Iris pigment epithelial cell (primary cell): ENCODE measurements around the gene NDRG2.
A peak's percentile ranks its signal among the peaks of the same experiment; 100 is the strongest.

Experiments used
- DNase-seq: peaks from one replicate; pipeline ENCODE4 v3.0.0-alpha.2; 2011; ENCODE audit warnings: low read depth

The NDRG2 gene

DNA sequence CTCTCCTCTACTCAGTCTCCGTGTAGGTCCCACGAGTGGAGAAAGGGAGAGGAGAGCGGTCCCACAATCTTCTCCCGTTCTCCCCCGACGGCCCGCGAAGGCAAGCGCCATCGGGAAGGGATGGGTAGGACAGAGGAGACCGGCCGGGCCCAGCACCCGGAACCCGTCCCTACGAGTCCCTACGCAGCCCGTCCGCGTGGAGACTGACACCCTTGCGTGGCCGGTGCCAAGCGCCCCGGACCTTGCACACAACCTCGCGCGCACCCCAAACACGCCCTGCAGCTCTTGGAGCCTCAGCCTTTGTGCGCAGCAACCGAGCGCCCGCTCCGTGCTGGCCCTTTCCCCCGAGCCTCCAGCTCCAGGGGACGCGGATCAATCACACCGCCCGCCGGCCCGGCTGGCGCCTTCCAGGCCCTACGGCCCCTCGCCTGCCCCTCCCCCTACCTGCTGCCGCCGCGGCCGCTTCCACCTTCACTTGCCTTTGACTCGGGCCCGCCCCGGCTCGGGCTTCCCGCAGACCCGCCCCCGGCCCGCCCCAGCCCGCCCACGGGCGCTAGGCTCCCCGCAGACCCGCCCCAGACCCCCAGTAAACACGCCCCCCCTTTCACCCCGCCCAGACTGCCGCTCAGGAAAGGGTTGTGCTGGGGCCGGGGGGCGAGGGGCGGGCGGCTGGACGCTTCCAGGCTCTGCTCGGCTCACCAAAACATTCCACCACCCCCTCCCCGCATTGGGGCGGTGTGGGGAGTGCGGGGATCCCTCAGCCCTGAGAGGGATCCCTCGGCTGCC is at the start of gene NDRG2:
TSS of gene NDRG2 (minus strand) at position 477 of the 786 bp plus-strand sequence. CDS start 1,746 bp downstream, outside the sequence.
- peak; percentile 12 for DNase-seq

GRCh38 chr14:21073921-21074320 is 49.1 kb upstream of the NDRG2 start:
- DNase-seq, result no peak

- no peak for DNase-seq
These were observed 48.0 kb upstream of the NDRG2 start for GRCh38 chr14:21072781-21073339.

DNA sequence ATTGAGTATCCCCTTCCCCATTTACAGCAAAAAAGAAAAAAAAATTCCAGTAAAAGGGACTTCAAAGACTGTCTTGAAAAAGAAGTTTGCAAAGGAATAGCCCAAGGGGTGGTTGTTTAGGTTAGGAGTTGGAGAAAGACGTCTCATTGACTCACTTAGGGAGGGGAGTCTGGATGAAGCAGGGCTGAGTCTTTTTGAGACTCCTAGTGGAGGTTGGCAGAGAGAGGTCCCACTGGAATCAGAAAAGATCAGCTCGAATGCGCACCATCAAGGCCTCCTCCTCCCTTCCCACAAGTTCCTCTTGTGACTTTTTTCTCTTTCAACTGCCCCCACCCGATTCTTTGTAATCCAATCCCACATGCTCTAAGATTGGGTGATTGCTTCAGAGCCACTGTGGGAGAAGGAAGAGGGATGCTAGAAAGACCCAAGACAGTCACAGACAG is 47.2 kb upstream of the NDRG2 start:
- peak; percentile 70 for DNase-seq

- DNase-seq, result peak; percentile 94
These were observed 46.6 kb upstream of the NDRG2 start for GRCh38 chr14:21071225-21072030.

- peak; percentile 43 for DNase-seq
These were observed 45.9 kb upstream of the NDRG2 start for GRCh38 chr14:21070610-21071224.

DNA sequence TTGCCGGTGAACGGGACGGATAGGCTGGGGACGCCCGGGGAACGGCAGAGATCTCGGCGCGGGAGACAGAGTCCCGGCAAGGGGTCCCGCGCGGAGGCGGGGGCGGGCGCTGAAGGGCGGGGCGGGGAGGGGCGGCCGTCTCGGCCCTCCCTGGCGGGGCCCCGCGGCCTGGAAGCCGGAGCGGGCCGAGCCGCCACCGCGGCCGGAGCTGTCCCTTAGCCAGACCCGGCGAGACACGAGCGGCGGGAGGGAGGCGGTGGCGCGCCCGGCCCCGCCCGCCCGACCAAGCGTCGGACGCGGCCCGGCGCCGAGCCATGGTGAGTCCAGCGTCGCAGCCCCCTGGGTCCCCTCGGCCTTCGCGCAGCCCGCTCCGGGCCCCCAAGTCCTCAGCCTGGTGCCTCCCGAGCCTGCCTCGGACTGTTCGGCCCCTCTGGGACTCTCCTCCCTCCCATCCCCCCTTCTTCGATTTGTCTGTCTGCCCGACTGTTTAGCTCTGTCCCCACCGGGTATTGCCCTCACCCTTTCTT is 45.3 kb upstream of the NDRG2 start, which contains the start of gene ARHGEF40:
TSS of gene ARHGEF40 (plus strand) at position 222 of the 527 bp plus-strand sequence. CDS start at position 315, 93 bp downstream.
- peak; percentile 24 for DNase-seq

GRCh38 chr14:21069388-21070082 is 44.7 kb upstream of the NDRG2 start:
- no peak for DNase-seq

DNA sequence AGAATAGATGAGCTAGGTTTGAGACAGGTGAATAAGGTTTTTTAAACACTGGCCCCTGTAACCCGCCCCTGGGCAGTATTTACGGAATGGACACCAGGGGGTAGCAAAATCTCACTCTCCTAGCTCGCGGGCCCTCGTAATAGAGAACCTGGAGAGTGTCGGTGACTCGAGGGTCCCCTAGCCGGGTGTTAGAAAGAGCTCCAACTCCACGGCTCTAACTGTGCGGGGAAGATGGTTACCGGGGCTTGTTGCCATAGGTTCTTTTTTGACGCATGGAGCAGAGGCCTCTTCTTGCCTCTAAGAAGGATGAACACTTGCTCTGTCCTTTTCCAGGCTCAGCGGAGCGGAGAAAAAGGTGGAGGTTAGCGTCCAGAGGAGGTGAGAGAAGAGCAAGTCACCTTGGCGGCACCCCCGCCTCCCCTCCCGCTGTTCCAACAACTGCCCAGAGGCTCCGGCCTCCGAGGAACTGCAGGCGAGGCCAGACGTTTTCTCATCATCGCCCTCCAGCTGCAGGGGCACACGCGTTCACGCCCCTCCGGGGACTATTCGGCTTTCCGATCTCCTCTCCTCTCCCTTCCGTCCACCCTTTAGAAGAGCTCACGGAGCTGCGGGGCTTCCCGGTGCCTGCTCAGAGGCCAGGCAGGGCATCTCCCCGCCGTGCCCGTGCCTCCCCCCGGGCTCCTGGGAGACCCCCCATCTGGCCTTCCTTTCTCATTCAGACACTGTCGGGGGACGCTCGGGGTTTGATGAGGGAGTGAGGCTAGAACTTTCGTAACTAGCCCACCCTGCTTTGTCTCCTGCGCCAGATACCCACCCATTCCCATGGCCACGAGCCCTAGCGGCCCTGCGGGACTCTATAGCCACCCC is 43.9 kb upstream of the NDRG2 start:
- peak; percentile 45 for DNase-seq

- DNase-seq, result no peak
These were observed 42.1 kb upstream of the NDRG2 start for GRCh38 chr14:21066882-21067502.

DNA sequence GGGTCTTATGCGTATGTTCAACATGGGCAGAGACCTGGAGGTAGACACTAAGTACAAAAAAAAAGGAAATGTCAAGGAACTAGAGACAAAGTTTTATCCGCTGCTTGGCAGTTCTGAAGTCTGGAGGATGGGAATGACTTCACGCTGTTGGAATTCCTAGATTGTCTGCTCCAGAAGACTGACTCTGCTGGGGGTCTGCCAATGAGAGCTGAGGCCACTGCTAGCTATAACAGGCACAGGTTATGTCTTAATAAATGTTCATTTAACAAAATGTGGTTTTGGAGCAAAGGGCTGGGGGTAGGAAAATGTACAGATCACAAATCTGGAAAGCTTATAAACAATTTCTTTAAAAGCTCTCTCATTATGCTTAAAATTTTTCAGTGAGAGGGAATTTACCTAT is 38.6 kb upstream of the NDRG2 start:
- peak; percentile 90 for DNase-seq

DNA sequence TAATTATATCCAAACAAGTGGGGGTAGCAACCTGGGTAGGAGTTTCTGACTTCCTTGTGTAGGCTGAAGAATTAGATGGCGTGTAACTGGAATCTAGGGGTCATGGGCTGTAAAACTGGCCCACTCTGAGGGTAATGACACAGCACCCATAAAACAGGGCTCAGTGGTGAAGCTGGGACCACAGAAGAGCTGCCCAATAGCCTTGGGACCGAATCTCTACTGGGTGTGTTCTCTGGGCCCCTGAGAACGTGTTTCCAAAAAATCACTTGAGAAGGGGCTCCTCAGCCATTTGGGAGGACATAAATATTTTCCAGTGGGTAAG is 36.4 kb upstream of the NDRG2 start:
- no peak for DNase-seq

DNA sequence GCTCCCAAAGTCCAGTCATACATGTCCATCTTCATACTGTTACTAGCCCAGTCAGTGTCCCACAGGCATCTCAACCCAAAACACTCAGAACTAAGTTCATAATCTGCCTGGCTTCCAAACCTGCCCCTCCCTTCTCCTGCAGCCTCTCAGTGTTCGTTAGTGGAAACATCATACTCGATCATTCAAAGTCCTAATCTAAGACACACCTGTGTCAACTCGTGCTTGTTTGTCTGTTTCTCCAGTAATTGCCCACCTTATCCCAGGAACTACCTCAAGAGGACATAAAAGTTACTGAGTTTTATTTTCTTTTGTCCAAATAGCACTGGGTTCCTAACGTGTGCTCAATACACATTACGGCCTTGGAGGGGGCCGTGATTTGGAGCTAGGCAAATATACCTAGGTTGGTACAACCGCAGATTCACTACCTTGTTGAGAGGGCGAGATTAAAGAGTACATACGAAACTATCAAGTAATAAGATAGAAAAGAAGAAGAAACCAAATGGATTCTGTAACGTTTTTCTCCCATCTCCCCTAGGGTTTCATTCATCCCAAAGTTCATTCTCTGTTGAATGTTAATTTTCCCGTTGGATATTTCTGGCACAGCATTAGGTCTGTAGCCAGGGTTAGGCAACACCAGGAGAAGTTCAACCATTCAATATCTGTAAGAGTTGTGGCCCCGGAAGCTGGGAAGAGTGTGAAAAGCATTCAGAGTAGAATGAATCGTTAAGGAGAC is 35.9 kb upstream of the NDRG2 start:
- DNase-seq, result no peak

- DNase-seq, result no peak
These were observed 35.2 kb upstream of the NDRG2 start for GRCh38 chr14:21059842-21060613.

GRCh38 chr14:21058903-21059302 is 34.0 kb upstream of the NDRG2 start:
- DNase-seq, result no peak

DNA sequence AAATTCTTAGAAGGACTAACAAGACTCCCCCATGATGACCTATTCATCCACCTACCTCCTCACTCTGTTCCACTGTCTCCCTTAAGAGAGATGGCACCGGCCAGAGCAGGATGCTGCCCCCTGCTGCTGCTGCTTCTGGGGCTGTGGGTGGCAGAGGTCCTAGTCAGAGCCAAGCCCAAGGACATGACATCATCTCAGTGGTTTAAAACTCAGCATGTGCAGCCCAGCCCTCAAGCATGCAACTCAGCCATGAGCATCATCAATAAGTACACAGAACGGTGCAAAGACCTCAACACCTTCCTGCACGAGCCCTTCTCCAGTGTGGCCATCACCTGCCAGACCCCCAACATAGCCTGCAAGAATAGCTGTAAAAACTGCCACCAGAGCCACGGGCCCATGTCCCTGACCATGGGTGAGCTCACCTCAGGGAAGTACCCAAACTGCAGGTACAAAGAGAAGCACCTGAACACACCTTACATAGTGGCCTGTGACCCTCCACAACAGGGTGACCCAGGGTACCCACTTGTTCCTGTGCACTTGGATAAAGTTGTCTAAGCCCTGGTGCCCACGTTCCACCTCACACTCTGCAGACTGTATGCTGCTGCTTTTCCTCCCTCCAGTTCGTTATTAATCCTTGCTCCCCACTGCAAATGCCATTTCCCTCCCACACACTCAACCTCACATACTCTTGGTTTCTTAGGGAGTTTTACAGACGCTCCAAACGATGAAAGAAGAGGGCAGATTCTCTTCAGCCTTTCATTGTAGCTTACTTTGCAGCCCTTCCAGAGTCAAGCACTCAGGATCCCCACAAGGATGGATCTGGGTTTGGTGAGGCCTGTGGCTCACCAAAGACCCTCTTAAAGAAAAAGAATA is 33.2 kb upstream of the NDRG2 start, which contains the start of gene RNASE8:
TSS of gene RNASE8 (plus strand) at position 20 of the 873 bp plus-strand sequence. CDS start at position 91, 71 bp downstream.
- DNase-seq, result peak; percentile 16

DNA sequence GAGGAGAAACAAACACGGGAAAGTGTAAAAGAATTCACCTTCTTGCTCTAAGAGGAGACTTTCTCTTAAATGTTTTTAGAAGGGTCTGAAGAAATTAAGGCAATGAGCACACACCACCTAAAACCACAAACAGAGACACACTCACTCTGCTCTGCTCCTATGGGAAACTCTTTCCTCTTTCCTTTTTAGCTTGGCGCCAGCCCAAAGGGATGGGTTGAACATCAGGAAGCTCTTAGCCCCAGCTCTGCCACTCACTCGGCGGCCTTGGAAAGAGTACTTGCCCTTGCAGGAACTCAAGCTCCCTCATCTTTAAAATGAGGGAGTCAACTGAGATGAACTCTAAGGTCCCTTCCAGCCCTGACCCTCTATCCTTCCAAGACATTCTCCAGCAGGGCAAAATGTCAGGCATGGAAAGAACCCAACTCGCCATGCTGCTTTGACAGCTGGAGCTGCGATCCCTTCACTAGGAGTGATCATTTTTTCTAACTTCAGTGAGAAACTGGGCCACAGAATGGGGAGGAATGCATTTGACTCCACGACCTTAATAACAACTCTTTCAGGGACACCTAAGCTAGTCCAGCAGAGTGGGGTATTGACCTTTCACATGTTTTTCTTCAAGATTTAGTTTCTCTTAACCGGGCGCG is 31.8 kb upstream of the NDRG2 start:
- DNase-seq, result no peak
